Measurements from ENCODE around the gene PRKAG2. TPM values are rescaled to one million over a fixed set of nuclear protein-coding genes. Genes with fewer than 3 reads are reported as not detected.
A peak's percentile ranks its signal among the peaks of the same experiment; 100 is the strongest.

The PRKAG2 gene
- total RNA-seq, 1 donor from 2014 or later, result 55.4 TPM

- DNase-seq (ENCODE audit: low spot score), result no peak
Measured at GRCh38 chr7:151817981-151818673, 58.8 kb downstream of the PRKAG2 start.

- no peak for DNase-seq (ENCODE audit: low spot score)
Measured at GRCh38 chr7:151817315-151817690, 59.6 kb downstream of the PRKAG2 start.

- DNase-seq (ENCODE audit: low spot score), result no peak
Measured at GRCh38 chr7:151816562-151817314, 60.2 kb downstream of the PRKAG2 start.

GRCh38 chr7:151815419-151815818 is 61.5 kb downstream of the PRKAG2 start:
- DNase-seq (ENCODE audit: low spot score), result no peak

GRCh38 chr7:151814400-151815009 is 62.4 kb downstream of the PRKAG2 start:
- DNase-seq (ENCODE audit: low spot score), result no peak

- no peak for DNase-seq (ENCODE audit: low spot score)
Measured at GRCh38 chr7:151813997-151814396, 62.9 kb downstream of the PRKAG2 start.

GRCh38 chr7:151813445-151813844 is 63.5 kb downstream of the PRKAG2 start:
- DNase-seq (ENCODE audit: low spot score), result no peak

- DNase-seq (ENCODE audit: low spot score), result no peak
Measured at GRCh38 chr7:151812967-151813366, 63.9 kb downstream of the PRKAG2 start.

- DNase-seq (ENCODE audit: low spot score), result no peak
Measured at GRCh38 chr7:151810441-151811232, 66.3 kb downstream of the PRKAG2 start.

- DNase-seq (ENCODE audit: low spot score), result no peak
Measured at GRCh38 chr7:151809864-151810170, 67.1 kb downstream of the PRKAG2 start.

- DNase-seq (ENCODE audit: low spot score), result no peak
Measured at GRCh38 chr7:151809146-151809863, 67.6 kb downstream of the PRKAG2 start.

GRCh38 chr7:151808400-151809145 is 68.3 kb downstream of the PRKAG2 start:
- no peak for DNase-seq (ENCODE audit: low spot score)

- DNase-seq (ENCODE audit: low spot score), result no peak
Measured at GRCh38 chr7:151807846-151808245, 69.1 kb downstream of the PRKAG2 start.

GRCh38 chr7:151806952-151807775 is 69.8 kb downstream of the PRKAG2 start:
- DNase-seq (ENCODE audit: low spot score), result no peak

GRCh38 chr7:151806204-151806603 is 70.7 kb downstream of the PRKAG2 start:
- peak; percentile 67 for DNase-seq (ENCODE audit: low spot score)

GRCh38 chr7:151805191-151805590 is 71.7 kb downstream of the PRKAG2 start:
- DNase-seq (ENCODE audit: low spot score), result no peak

GRCh38 chr7:151804756-151805155 is 72.2 kb downstream of the PRKAG2 start:
- DNase-seq (ENCODE audit: low spot score), result no peak

GRCh38 chr7:151803841-151804240 is 73.1 kb downstream of the PRKAG2 start:
- no peak for DNase-seq (ENCODE audit: low spot score)

GRCh38 chr7:151802469-151802846 is 74.5 kb downstream of the PRKAG2 start:
- DNase-seq (ENCODE audit: low spot score), result no peak

Data from ureter (tissue), 1 donor.